Spleen (tissue), 11 donors: ENCODE data around the gene SPTBN1. TPM values are rescaled to one million over a fixed set of nuclear protein-coding genes. Genes with fewer than 3 reads are reported as not detected.

Source experiments
- DNase-seq: peaks from one replicate; pipeline ENCODE4 v3.0.0-alpha.2; 2020
- H3K27ac ChIP-seq, 8 donors: fragments of 200-600 bp; sonication (generic) in 7 of 8; 1 replicate in 4 of 8; 2 replicates in 4 of 8; pipeline versions ENCODE4 v1.5.0 to v1.8.0; 2016 to 2021; ENCODE audit warnings: inconsistent platforms in 4 of 8, mild to moderate bottlenecking in 4 of 8, moderate library complexity in 1 of 8
- H3K27me3 ChIP-seq, 7 donors: fragments of 200-600 bp; sonication (generic) in 6 of 7; replicated peaks in 1 of 7; 1 replicate in 4 of 7; 2 replicates in 3 of 7; pipeline versions ENCODE4 v1.5.0 to v1.8.0; 2016 to 2021; ENCODE audit warnings: inconsistent platforms in 3 of 7, mild to moderate bottlenecking in 1 of 7
- H3K36me3 ChIP-seq, 6 donors: fragments of 200-600 bp; sonication (generic) in 5 of 6; 1 replicate in 4 of 6; 2 replicates in 2 of 6; pipeline versions ENCODE4 v1.5.0 to v1.8.0; 2016 to 2021; ENCODE audit warnings: inconsistent platforms in 2 of 6
- H3K4me1 ChIP-seq, 6 donors: fragments of 200-600 bp; sonication (generic) in 5 of 6; 1 replicate in 3 of 6; 2 replicates in 3 of 6; pipeline versions ENCODE4 v1.5.0 to v1.8.0; 2016 to 2021; ENCODE audit warnings: inconsistent platforms in 3 of 6
- H3K4me3 ChIP-seq, 8 donors: fragments of 200-600 bp; sonication (generic) in 7 of 8; 1 replicate in 4 of 8; 2 replicates in 4 of 8; pipeline versions ENCODE4 v1.5.0 to v1.8.0; 2016 to 2021; ENCODE audit warnings: inconsistent platforms in 4 of 8, mild to moderate bottlenecking in 4 of 8, moderate library complexity in 2 of 8
- H3K9me3 ChIP-seq, 8 donors: fragments of 200-600 bp; sonication (generic) in 7 of 8; 1 replicate in 4 of 8; 2 replicates in 4 of 8; pipeline versions ENCODE4 v1.5.0 to v1.8.0; 2016 to 2021; ENCODE audit warnings: inconsistent platforms in 4 of 8
- CTCF ChIP-seq, 11 experiments: fragments of 200-600 bp in 7 of 11; fragments of 450-650 bp in 4 of 11; sonication (generic) in 4 of 11; IDR thresholded peaks in 8 of 11; conservative IDR thresholded peaks in 3 of 11; 1 replicate in 7 of 11; 2 replicates in 4 of 11; pipeline versions ENCODE4 v1.4.0 to v1.8.0; 2016 to 2021; ENCODE audit warnings: antibody characterized with exemption in 11 of 11, inconsistent platforms in 4 of 11, mild to moderate bottlenecking in 1 of 11
- POLR2A ChIP-seq, 3 donors: fragments of 450-650 bp; IDR thresholded peaks; one replicate each; pipeline ENCODE4 v1.5.1; 2017; ENCODE audit warnings: antibody characterized with exemption in 3 of 3, mild to moderate bottlenecking in 1 of 3
- POLR2AphosphoS5 ChIP-seq, 3 donors: sonication (generic); formaldehyde crosslinking; IDR thresholded peaks; one replicate each; pipeline ENCODE4 v1.5.1; 2017; ENCODE audit warnings: antibody characterized with exemption in 3 of 3
- WGBS, 5 donors: extraction: QIAGEN DNeasy Blood & Tissue Kit in 3 of 5; methylation state at CpG; one replicate each; pipeline versions ENCODE4 v1.1.5 to v1.1.7; 2013 to 2018; 5-methylcytosine and 5-hydroxymethylcytosine counted together
- intact Hi-C: fragments of 100-400 bp; cut with DNase I; formaldehyde crosslinking; loops from one replicate; pipeline ENCODE4 v1.15.0; 2023; ENCODE audit warnings: low total_unique reads
- polyA plus RNA-seq, 3 donors: library from polyadenylated mRNA; stranded (reverse); fragments of 200-250 nt; gene quantifications; one replicate each; pipeline ENCODE4 v1.2.1, GENCODE V29; 2013
- total RNA-seq, 7 donors: library from RNA; depleted of rRNA in 3 of 7; stranded (reverse); fragments of >200 nt in 3 of 7; fragmentation: NEBNext Ultra II Directional in 4 of 7; extraction: Animal tissue kit (Norgen Biotek cat#: 25700) in 4 of 7; gene quantifications; one replicate each; pipeline versions ENCODE4 v1.1.0 to v1.2.1, GENCODE V29; 2016 to 2021
- donor health status: healthy with polysubstance abuse.
- donor health status: DM: no; HTN: no; CAD: no; lungs with moderate emphysema.
- donor health status: DM: no; HTN: no; CAD: no.
- donor health status: Bipolar disorder and iron deficiency.
- donor health status: healthy.
- donor health status: DM: no; HTN: no; CAD: no.
- donor health status: DM: yes; HTN: yes; CAD: no.

SPTBN1 gene
- total and polyA plus RNA-seq, 10 donors: 32.7 to 352 (median 269) TPM

- Histone ChIP-seq H3K27ac (peak overlapping the region in 3 of 8 donors; percentile 27 to 57 (median 39)), H3K27me3 (no peaks in the 10 kb centered on the region), H3K36me3 (peaks cover 5 to 100% (median 90%) of the 10 kb centered on the region in 6 donors), H3K4me1 (peaks cover 0 to 9% (median 2%) of the 10 kb centered on the region in 6 donors), H3K9me3 (no peaks in the 10 kb centered on the region), H3K4me3 (no peak overlapping the region)
- 83 to 94% (median 90%) methylated on average over 4 of the region's 4 CpGs for WGBS, 5 donors
- TF ChIP-seq POLR2AphosphoS5 (IDR thresholded peaks at IDR 0.05): no peak
- no peak for TF ChIP-seq CTCF (IDR thresholded peaks at IDR 0.05 in 8 of 11, conservative IDR thresholded peaks at IDR 0.05 in 3 of 11)
- no peak for TF ChIP-seq POLR2A (IDR thresholded peaks at IDR 0.05)
- intact Hi-C loops: loop anchor here (10.0 kb wide), 1 partner anchor 135 kb away; no protein-coding TSS in a partner anchor
- no peak for DNase-seq
Observed at GRCh38 chr2:54659527-54659926, 203.4 kb downstream of the SPTBN1 start.

GRCh38 chr2:54660752-54661151, 204.6 kb downstream of the SPTBN1 start:
- intact Hi-C loops: no loop called here
- H3K4me1 ChIP-seq: peaks cover 1 to 20% (median 10%) of the 10 kb centered on the region in 6 donors
- H3K27ac ChIP-seq: no peak overlapping the region
- no peak overlapping the region for H3K4me3 ChIP-seq
- TF ChIP-seq CTCF (IDR thresholded peaks at IDR 0.05 in 8 of 11, conservative IDR thresholded peaks at IDR 0.05 in 3 of 11) (peak in 1 of 11 experiments; percentile 27), POLR2A (IDR thresholded peaks at IDR 0.05) (no peak), POLR2AphosphoS5 (IDR thresholded peaks at IDR 0.05) (peak in 1 of 3 donors; percentile 31)
- peaks cover 5 to 100% (median 83%) of the 10 kb centered on the region in 6 donors for H3K36me3 ChIP-seq
- H3K9me3 ChIP-seq: no peaks in the 10 kb centered on the region
- H3K27me3 ChIP-seq: no peaks in the 10 kb centered on the region
- WGBS, 5 donors: 83 to 92% (median 88%) methylated on average over 12 of the region's 12 CpGs
- DNase-seq: no peak

- intact Hi-C loops: no loop called here
- Histone ChIP-seq H3K4me3 (no peak overlapping the region), H3K27ac (peak overlapping the region in 1 of 8 donors; percentile 36), H3K36me3 (peaks cover 5 to 100% (median 85%) of the 10 kb centered on the region in 6 donors), H3K4me1 (peaks cover 8 to 40% (median 28%) of the 10 kb centered on the region in 6 donors), H3K27me3 (no peaks in the 10 kb centered on the region), H3K9me3 (no peaks in the 10 kb centered on the region)
- TF ChIP-seq POLR2A (IDR thresholded peaks at IDR 0.05) (no peak), POLR2AphosphoS5 (IDR thresholded peaks at IDR 0.05) (no peak), CTCF (IDR thresholded peaks at IDR 0.05 in 8 of 11, conservative IDR thresholded peaks at IDR 0.05 in 3 of 11) (no peak)
- WGBS, 5 donors: 89 to 94% (median 92%) methylated on average over 13 of the region's 13 CpGs
- DNase-seq: no peak
Observed at GRCh38 chr2:54663424-54664030, 207.4 kb downstream of the SPTBN1 start.

GRCh38 chr2:54664238-54664786, 208.2 kb downstream of the SPTBN1 start:
- peak overlapping the region in 5 of 8 donors; percentile 1 to 79 (median 36) for H3K27ac ChIP-seq
- no peak for DNase-seq
- H3K4me3 ChIP-seq: no peak overlapping the region
- intact Hi-C loops: no loop called here
- no peaks in the 10 kb centered on the region for H3K27me3 ChIP-seq
- TF ChIP-seq CTCF (IDR thresholded peaks at IDR 0.05 in 8 of 11, conservative IDR thresholded peaks at IDR 0.05 in 3 of 11) (no peak), POLR2A (IDR thresholded peaks at IDR 0.05) (no peak), POLR2AphosphoS5 (IDR thresholded peaks at IDR 0.05) (no peak)
- H3K4me1 ChIP-seq: peaks cover 8 to 47% (median 30%) of the 10 kb centered on the region in 6 donors
- no peaks in the 10 kb centered on the region for H3K9me3 ChIP-seq
- peaks cover 4 to 100% (median 82%) of the 10 kb centered on the region in 6 donors for H3K36me3 ChIP-seq
- WGBS, 5 donors: 94 to 96% (median 95%) methylated on average over 18 of the region's 18 CpGs
